Right renal cortex interstitium (tissue), 3 donors: Measurements from ENCODE around the gene GJB4. TPM values are rescaled to one million over a fixed set of nuclear protein-coding genes. Genes with fewer than 3 reads are reported as not detected.
"Not testable (repeated sequence)": the region's sequence is repeated elsewhere in the genome, so short reads cannot be mapped to it uniquely, and the experiment has no call there.

Experiments
- DNase-seq, 3 donors: peaks; one replicate each; pipeline ENCODE4 v3.0.0-alpha.2; 2013; ENCODE audit warnings: low read depth in 3 of 3, low spot score in 2 of 3
- polyA plus RNA-seq, 3 donors: library from polyadenylated mRNA; unstranded; fragments of 120-200 nt; gene quantifications; one replicate each; pipeline ENCODE4 v1.2.1, GENCODE V29; 2013; ENCODE audit not compliant: insufficient read length in 3 of 3

The GJB4 gene
- under 1 TPM in 2 of 3 donors, not detected in 1; 0.06 to 0.28 TPM for polyA plus RNA-seq

DNA sequence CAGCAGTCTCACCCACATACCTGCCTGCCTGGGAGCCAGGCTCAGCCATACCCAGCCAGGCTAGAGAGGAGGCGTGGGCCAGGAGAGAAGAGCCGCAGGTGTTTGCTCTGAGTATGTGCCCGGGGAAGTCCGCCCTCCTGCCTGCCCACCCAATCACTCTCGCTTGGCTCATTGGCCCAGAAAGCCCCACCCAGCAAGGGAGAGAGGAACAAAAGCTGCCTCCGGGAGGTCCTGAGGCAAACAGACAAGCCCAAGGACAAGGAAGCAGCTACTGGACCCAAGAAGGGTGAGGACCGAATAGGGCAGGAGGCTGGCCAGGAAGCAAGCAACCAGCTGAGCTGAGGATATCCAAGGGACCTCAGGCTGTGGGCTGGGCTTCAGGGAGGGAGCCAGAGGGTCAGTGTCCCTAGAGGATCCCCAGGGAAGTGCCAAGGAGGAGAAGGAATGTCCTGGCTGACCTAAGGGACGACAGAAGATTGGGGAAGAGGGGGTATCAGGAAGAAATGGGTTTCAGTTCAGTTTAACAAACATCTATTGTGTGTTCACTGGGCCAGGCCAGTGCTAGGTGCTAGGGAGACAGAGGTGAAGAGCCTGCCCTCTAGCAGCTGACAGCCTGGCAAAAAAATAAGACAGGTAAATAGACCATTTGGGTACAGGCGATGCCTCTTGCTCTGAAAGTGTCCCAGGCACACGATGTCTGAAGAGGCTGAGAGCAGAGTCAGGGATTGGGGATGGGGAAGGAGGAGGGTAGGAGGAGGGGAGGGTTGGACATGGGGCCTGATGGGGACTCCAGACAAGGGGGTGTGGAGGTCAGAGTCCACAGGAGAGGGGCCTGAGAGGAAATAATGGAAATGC is at the start of gene GJB4:
GJB4 (plus strand) TSS at position 238 of the 855 bp plus-strand sequence. CDS start 1,515 bp downstream, outside the sequence.
- no peak for DNase-seq

DNA sequence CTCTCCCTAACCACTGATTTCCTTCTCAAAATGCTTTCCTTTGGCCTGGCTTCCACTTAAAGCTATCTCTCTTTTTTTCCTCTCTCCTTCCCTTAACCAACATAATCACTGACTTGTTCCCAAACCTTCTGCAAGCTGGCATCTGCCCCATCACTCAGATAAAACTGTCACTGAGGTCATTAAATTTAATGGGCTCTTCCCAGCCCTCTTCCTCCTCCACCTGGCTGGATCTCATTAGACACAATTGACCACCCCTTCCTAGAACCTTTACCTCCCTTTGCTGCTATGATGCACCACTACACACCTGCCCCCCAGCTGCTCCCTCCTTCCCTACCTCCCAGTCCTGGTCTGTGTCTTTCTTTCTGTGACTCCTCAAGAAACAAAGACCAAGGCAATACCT is 48.7 kb upstream of the GJB4 start:
- DNase-seq, result peak in 1 of 3 donors; percentile 29

DNA sequence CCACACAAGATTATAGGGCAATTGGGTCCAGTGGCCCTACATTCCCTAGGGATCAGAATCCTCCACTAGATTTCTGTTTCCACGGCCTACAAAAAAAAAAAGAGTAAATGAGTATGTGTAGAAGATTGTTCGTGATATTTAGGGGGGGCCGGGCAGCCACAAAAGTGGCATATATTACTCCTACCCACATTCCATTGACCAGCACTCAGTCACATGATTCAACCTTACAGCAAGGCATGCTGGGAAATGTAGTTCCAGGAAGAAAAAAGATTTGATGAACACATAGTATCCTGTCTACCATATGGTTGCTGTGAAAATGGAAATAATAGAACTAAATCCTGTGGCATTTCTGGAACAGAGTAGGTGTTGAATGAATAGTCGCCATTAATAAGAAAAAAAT is 48.1 kb upstream of the GJB4 start:
- DNase-seq, result no peak

DNA sequence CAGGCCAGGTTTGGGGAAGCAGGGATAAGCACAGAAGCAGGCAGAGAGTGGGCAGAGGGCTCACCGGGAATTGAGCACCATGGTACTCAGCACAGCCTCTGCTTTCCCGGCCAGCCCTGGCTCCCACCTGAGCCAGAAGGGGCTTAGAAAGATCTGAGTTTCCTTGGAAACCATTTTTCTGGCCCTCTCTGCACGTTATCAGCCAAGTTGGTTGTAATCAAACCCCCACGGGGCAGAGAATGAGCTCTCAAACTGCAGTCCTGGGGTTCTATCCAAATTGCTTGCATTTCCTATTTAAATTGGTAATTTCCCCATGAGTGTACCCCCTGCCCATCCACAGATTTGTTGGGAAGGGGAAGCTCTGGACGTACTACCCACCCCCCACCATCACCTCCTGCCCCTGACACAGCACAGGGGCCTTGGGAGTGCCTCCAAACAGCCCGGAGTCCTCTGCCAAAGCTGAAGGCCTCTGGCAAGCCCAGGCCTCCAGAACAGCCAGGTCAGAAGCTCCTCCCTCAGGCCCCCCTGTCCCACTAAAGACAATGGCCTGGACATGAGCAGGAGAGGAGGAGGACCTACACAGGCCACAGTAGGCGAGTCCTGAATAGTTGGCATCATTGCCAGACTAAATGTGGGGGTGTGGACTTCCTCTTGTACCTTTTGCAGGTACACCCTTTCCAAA is 47.4 kb upstream of the GJB4 start:
- no peak for DNase-seq

- no peak for DNase-seq
Observed at GRCh38 chr1:34713443-34713842, 46.1 kb upstream of the GJB4 start.

DNA sequence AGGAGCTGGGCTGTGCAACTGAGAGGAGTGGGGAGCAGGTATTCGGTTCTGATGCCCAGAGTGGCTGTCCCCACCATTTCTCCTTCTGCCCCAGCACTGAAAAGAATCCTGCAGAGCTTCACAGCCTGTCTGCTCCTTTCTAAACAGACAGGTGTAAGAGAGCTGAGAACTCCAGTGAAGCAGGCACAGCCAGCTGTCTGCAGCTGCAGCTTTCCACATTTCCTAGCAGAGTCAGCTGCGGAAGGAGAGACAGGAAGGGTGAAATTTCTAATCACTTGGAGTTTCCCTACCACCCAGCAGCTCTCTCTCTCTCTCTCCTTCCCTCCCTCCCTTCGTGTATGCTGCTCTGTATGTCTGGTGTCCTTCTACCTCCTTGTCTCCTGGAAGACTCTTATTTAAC is 45.2 kb upstream of the GJB4 start:
- DNase-seq, result no peak

DNA sequence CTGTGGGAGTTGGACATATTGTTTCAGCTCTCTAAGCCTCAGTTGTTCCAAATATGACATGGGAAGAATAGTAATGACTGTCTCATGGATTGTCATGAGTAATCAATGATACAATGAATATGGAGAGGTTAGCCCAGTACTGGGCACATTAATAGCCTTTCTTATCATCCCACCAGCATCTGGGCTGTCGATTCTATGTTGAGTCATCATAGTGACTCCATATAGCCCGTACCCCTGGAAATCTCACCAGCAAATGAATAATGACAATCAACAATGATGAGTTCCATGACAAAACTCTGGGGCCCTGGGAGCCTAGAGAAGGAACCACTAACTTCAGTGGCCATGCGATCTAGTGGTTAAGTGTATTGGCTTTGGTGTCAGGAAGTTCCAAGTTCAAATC is 44.4 kb upstream of the GJB4 start:
- no peak for DNase-seq

GRCh38 chr1:34721241-34721640 is 38.3 kb upstream of the GJB4 start:
- no peak for DNase-seq

GRCh38 chr1:34721646-34722355 is 37.7 kb upstream of the GJB4 start:
- no peak for DNase-seq

- DNase-seq, result no peak
Observed at GRCh38 chr1:34726861-34727260, 32.7 kb upstream of the GJB4 start.

DNA sequence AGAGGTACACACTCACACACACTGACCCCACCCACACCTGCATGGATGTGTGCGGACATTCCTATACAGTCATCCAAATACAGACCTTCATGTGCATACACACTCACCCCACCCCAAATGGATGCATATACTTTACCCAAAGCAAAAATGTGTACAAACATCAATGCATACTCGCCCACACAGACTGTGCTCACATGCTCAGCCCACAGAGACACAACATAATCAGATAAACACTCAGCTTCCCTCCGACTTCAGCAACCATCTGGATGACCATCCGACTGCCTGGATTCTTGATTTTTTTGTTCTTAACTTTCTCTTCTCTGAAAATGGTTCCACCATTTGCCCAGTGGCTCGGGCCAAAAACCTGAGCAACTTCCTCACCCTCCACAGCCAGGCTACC is 29.1 kb upstream of the GJB4 start:
- DNase-seq, result no peak

DNA sequence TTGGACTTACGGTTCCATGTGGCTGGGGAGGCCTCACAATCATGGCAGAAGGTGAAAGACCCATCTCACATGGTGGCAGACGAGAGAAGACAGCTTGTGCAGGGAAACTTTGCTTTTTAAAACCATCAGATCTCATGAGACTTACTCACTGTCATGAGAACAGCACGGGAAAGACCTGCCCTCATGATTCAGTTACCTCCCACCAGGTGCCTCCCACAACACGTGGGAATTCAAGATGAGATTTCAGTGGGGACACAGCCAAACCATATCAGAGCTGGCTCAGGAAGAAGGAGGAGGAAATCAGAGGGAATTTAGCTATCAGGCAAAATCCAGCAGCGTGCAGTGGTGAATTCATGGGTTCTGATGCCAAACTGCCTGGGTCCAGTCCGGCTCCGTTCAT is 26.7 kb upstream of the GJB4 start:
- not testable (repeated sequence) for DNase-seq

DNA sequence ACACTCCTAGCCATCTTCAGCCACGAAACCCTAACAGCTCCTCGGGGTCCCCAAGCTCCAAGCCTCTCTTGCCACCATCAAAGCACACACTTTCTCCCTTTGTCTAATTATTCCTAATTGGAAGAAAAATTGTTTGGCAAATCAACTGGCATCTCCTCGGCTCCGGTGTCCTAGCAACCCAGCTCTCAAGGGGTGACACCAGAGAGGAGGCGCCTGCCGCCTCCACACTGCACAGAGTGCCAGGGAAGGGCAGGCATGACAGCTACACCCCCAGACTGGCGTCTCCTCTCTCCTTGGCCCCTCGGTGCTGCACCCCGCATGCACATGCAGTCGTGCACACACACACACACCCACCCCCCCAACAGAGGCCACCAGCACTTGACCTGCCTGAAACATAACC is 22.8 kb upstream of the GJB4 start:
- no peak for DNase-seq

DNA sequence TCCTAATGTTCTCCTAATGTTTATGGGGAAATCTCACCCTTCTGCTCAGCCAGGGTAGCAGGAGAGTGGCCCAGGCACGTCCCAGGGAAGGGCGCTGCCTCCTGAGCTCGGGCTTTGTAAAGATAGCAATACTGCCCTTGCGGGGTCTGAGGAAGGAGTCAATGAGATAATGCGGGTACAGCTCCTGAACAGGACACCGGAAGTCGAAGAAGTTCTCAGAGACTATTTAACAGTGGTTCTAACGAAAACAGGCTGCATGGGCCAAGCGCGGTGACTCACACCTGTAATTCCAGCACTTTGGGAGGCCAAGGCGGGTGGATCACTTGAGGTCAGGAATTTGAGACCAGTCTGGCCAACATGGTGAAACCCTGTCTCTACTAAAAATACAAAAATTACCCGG is 22.3 kb upstream of the GJB4 start:
- not testable (repeated sequence) for DNase-seq

DNA sequence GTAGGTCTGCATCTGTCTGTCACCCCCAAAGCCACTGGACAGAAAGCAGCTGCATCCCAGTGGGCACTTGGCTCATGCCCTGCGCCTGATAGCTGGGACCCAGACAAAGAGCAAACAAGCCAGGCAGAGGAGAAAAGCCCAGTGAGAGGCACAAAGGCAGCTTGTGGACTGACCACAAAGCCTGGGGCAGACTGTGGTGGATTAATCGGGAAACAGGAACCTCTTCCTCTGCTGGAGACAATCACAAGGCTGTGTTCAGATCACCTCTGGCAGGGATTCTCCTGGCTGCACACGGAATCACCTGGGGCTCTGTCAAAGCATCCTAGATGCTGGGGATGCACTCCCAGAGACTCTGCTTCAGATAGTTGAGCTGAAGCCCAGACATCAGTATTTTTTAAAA is 19.9 kb upstream of the GJB4 start:
- DNase-seq, result no peak

GRCh38 chr1:34740161-34740868 is 19.2 kb upstream of the GJB4 start:
- no peak for DNase-seq

- peak; percentile 38 to 51 (median 47) for DNase-seq
Observed at GRCh38 chr1:34742667-34743270, 16.8 kb upstream of the GJB4 start.

GRCh38 chr1:34743775-34744174 is 15.8 kb upstream of the GJB4 start:
- no peak for DNase-seq

DNA sequence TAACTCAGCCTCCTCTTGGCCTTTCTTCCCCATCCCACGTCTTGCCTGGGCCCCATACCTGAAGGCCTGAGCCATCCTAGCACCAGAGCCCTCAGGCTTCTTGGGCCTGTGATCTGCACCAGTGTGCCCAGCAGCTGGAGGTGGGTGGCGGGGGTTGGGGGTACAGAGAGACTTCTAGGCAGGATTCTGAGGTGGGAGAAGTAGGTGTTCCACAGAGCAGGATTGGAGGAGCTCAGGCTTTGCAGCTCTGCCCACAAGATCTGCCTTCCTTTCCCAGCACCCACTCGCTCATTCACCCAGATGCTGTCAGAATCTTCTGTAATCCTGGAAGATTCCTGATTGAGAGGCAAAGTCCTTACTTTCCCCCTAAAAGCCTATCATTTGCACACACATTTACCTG is 14.7 kb upstream of the GJB4 start:
- DNase-seq, result no peak

DNA sequence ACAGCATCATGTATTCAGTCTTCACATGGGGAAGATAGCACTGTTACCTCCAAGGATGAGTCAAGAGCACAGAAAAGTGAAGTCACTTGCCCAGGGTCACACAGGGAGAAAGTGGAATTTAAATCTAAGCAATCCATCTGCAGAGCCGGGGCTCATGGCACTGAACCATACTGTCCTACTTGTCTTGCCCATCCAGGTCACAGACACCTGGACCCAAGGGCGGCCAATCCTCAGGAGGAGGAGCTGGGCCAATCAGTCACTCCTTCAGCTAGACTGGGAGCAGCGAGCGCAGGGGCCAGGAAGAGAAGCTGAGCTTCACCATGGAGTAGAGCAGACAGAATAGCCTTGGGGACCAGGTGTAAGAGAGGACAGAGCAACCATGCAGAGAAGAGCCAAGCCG is 13.9 kb upstream of the GJB4 start:
- DNase-seq, result no peak
